NT2/D1 (cell line): Measurements from ENCODE around the gene LEF1.
"Not testable (repeated sequence)": the region's sequence is repeated elsewhere in the genome, so short reads cannot be mapped to it uniquely, and the experiment has no call there.

Source experiments
- DNase-seq: peaks from one replicate; pipeline ENCODE4 v3.0.0-alpha.2; 2011; ENCODE audit warnings: low read depth, low spot score
- H3K27me3 ChIP-seq: 2 replicates; pipeline ENCODE4 v1.6.0; 2011; ENCODE audit warnings: mild to moderate bottlenecking; ENCODE audit not compliant: insufficient read length, insufficient read depth
- H3K36me3 ChIP-seq: 2 replicates; pipeline ENCODE4 v1.6.1; 2011; ENCODE audit warnings: mild to moderate bottlenecking, low read length, mixed read lengths; ENCODE audit not compliant: insufficient read depth, insufficient read length
- H3K4me1 ChIP-seq: 2 replicates; pipeline ENCODE4 v1.5.1; 2011; ENCODE audit not compliant: insufficient read depth, insufficient read length
- H3K4me3 ChIP-seq: 2 replicates; pipeline ENCODE4 v1.5.1; 2011; ENCODE audit warnings: low read depth; ENCODE audit not compliant: insufficient read length
- H3K9ac ChIP-seq: 2 replicates; pipeline ENCODE4 v1.6.0; 2011; ENCODE audit warnings: low read depth; ENCODE audit not compliant: insufficient read length
- H3K9me3 ChIP-seq: 2 replicates; pipeline ENCODE4 v1.5.1; 2011; ENCODE audit warnings: mild to moderate bottlenecking, low read length; ENCODE audit not compliant: insufficient read depth
- SUZ12 ChIP-seq: IDR thresholded peaks from 2 replicates; pipeline ENCODE4 v1.6.1; 2011; ENCODE audit not compliant: insufficient read length, insufficient read depth; ENCODE audit errors: extremely low read depth
- YY1 ChIP-seq: IDR thresholded peaks from 2 replicates; pipeline ENCODE4 v1.6.1; 2011; ENCODE audit not compliant: insufficient read length, insufficient read depth
- ZNF274 ChIP-seq: IDR thresholded peaks from 2 replicates; pipeline ENCODE4 v1.6.1; 2011; ENCODE audit warnings: mild to moderate bottlenecking, low read depth, low read length

LEF1 gene

DNA sequence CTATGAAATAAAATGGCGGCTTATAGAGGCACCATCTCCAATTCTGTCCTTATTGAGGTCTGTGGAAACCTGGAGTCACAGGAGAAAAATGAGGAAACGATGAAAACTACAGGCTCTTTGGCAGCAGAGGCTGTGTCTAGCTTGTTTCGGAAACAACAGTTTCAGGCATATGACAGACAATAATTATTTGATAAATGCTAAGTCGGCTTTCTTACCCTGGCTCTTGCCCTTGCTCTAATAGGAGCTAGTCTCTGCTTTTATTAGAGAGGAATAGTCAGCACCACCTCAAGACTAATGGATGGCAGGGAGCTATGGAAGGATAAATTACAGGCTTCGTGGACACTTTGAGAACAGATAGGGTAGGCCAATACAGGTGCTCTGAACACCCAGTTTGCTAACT is 154.8 kb downstream of the LEF1 start:
- Histone ChIP-seq H3K27me3 (no peaks in the 10 kb centered on the region), H3K4me3 (no peak overlapping the region), H3K36me3 (peaks cover 25% of the 10 kb centered on the region), H3K4me1 (no peaks in the 10 kb centered on the region), H3K9me3 (peaks cover 7% of the 10 kb centered on the region; the same call in 1 of the 2 replicates), H3K9ac (no peak overlapping the region)
- TF ChIP-seq ZNF274 (no peak), YY1 (no peak), SUZ12 (no peak)
- no peak for DNase-seq

DNA sequence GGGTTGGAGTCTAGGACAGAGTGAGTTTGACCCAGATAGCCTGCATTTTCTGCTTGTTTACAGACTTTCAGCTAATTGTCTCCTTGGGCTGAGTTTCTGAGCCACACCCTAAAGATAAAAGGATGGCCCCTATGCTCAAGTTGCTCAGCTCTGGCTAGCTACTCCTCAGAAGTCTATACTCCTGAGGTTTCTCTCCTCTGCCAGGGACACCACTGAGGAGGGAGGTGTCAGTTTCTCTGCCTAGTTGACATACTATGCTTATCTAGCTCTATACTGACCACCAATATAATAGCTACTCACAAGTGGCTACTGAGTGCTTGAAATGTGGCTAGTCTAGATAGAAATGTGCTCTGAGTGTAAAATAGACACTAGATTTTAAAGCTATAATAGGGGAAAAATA is 155.4 kb downstream of the LEF1 start:
- H3K9ac ChIP-seq = no peak overlapping the region
- TF ChIP-seq SUZ12 (no peak), YY1 (no peak), ZNF274 (no peak)
- H3K27me3 ChIP-seq = no peaks in the 10 kb centered on the region
- H3K36me3 ChIP-seq = peaks cover 25% of the 10 kb centered on the region
- H3K4me1 ChIP-seq = no peaks in the 10 kb centered on the region
- no peak for DNase-seq
- H3K4me3 ChIP-seq = no peak overlapping the region
- H3K9me3 ChIP-seq = peaks cover 11% of the 10 kb centered on the region; the same call in 1 of the 2 replicates

DNA sequence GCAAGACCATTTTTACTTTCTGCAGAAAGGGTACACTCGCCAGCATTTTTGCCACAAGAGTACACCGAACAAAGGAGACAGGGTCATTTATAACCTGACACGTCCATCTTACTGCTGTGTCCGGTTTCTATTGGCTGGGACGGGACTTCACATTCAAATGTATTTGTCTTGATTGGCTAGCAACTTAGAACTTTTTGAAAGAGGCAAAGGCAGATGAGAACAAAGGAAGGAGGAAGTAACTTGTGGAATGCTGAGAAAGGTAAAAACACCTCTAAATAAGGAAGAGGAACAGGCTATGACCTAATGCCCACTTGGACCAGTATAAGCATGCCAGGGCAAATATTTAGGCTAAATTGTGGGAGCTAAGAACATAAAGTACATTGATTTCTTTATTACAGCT is 156.3 kb downstream of the LEF1 start:
- not testable (repeated sequence) for H3K27me3 ChIP-seq, H3K4me3 ChIP-seq, H3K4me1 ChIP-seq, H3K9ac ChIP-seq, DNase-seq
- peaks cover 11% of the 10 kb centered on the region; the same call in 1 of the 2 replicates for H3K9me3 ChIP-seq
- peaks cover 25% of the 10 kb centered on the region for H3K36me3 ChIP-seq

DNA sequence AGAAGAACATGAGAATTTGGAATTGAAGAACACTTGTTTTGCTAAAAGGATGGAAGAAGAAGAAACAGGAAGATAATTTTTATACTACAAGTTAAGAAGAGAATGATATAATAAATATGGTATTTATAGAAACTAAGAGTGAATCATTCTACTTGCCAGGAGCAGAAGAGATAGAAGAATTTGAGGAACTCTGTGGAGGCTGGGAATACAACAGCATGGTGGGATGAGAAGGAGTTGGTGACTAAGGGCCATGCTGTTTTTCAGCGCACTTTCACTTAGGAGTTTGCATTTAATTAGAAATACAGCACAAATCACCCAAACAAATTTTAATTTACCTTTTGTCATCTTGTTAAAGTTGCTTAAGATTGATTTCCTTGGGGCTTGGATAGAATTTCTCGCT is 158.6 kb downstream of the LEF1 start:
- TF ChIP-seq ZNF274 (no peak), YY1 (no peak), SUZ12 (no peak)
- Histone ChIP-seq H3K36me3 (peaks cover 11% of the 10 kb centered on the region), H3K4me1 (no peaks in the 10 kb centered on the region), H3K27me3 (no peaks in the 10 kb centered on the region), H3K4me3 (no peak overlapping the region), H3K9ac (no peak overlapping the region), H3K9me3 (peaks cover 11% of the 10 kb centered on the region; the same call in 1 of the 2 replicates)
- no peak for DNase-seq

DNA sequence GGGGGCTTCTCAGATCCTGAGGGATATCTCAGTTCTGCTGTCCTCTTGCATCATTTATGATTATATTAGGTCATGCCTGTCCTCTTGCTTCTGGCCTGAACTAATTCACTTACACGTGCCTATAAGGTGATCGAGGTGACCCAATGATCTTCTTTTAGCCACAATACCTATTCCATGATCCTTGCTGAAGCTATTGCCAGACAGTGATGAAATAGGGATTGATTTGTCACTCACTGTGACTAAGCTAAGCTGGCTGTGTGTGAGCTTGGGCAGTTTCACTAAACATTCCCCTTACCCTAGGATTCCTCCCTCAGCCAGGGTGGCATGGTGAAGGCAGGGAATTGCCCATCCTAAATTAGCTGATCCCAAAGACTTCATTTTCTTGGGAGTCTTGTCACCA is 160.0 kb downstream of the LEF1 start:
- no peak for TF ChIP-seq SUZ12
- no peak for TF ChIP-seq YY1
- no peak for TF ChIP-seq ZNF274

DNA sequence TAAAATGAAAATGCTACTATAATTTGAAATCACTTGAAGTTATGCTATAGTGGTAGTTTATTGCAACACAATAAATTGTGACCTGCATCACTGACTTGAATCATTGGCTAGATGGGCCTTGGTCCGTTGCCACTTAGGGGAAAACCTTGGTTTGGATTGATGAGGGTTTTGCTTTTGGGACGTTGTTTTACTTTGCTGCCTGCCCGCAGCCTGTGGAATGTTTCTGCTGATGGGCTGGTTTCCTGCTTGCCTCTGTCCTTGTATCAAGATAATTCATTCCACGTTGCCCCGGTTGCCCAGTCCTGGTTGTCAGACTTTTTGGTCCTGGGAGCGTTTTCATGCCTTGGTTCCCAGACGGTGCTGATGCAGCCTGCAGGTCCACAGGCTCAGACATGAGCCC is 160.7 kb downstream of the LEF1 start:
- no peak overlapping the region for H3K4me3 ChIP-seq
- no peak for DNase-seq
- TF ChIP-seq SUZ12 (no peak), YY1 (no peak), ZNF274 (no peak)
- no peak overlapping the region for H3K9ac ChIP-seq
- H3K4me1 ChIP-seq = peaks cover 2% of the 10 kb centered on the region
- H3K36me3 ChIP-seq = peaks cover 5% of the 10 kb centered on the region
- H3K9me3 ChIP-seq = peaks cover 11% of the 10 kb centered on the region; the same call in 1 of the 2 replicates
- no peaks in the 10 kb centered on the region for H3K27me3 ChIP-seq

More for the DNA sequence above, 160.0 kb downstream of the LEF1 start:
- Histone ChIP-seq H3K4me1 (peaks cover 2% of the 10 kb centered on the region), H3K4me3 (no peak overlapping the region), H3K36me3 (peaks cover 5% of the 10 kb centered on the region), H3K9me3 (peaks cover 11% of the 10 kb centered on the region; the same call in 1 of the 2 replicates), H3K9ac (no peak overlapping the region), H3K27me3 (no peaks in the 10 kb centered on the region)
- DNase-seq = no peak

DNA sequence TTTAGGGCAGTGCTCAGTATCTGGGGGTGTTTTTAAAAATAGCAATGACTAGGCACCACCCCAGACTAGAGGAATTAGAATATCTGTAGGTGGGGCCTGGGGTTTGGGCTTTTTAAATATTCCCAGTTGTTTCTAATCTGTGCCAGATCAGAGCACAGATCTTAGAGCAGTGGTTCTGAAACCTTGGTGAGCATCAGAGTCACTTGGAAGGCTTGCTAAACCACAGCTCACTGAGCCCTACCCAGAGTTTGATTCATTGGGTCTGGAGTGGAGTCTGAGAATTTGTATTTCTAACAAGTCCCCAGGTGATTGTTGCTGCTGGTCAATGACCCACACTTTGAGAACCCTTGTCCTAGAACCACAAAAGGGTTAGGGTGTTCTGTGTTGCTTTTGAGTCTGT is 162.4 kb downstream of the LEF1 start:
- Histone ChIP-seq H3K36me3 (peaks cover 6% of the 10 kb centered on the region), H3K4me3 (no peak overlapping the region), H3K9ac (no peak overlapping the region), H3K27me3 (no peaks in the 10 kb centered on the region), H3K4me1 (peaks cover 2% of the 10 kb centered on the region), H3K9me3 (peaks cover 11% of the 10 kb centered on the region; the same call in 1 of the 2 replicates)
- DNase-seq = no peak
- TF ChIP-seq SUZ12 = no peak
- no peak for TF ChIP-seq YY1
- no peak for TF ChIP-seq ZNF274

DNA sequence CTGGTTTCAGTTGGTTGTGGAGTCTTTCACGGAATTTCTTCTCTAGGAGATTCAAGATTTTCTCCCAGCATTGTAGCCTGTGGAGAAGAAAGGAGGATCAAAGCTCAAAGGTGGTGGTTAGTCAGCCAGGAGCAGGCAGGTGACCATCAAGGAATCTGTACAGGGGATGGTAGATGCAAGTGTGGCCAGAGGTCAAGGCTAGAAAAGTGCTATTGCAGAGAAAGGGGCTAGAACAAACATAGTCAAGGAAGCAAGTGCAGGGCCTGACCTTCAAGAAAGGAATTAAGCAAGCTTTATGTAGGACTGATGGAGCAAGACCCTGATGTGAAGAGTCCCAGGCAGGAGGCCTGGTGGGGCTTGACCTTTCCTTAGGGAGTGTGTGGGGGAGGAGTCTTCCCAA is 162.9 kb downstream of the LEF1 start:
- no peak for DNase-seq
- Histone ChIP-seq H3K4me3 (no peak overlapping the region), H3K9me3 (peaks cover 11% of the 10 kb centered on the region; the same call in 1 of the 2 replicates), H3K9ac (no peak overlapping the region), H3K36me3 (peaks cover 6% of the 10 kb centered on the region), H3K4me1 (peaks cover 2% of the 10 kb centered on the region), H3K27me3 (no peaks in the 10 kb centered on the region)
- TF ChIP-seq YY1 (no peak), SUZ12 (no peak), ZNF274 (no peak)
